Measurements from ENCODE around the gene CD79B.

GRCh38 chr17:63948521-63948920 lies 16.4 kb upstream of the CD79B start:
- TF ChIP-seq CTCF (IDR thresholded peaks at IDR 0.05) (no peak), POLR2A (IDR thresholded peaks at IDR 0.05) (no peak)
